Mammary microvascular endothelial cell (primary cell): ENCODE results near the gene RNF39. TPM values are rescaled to one million over a fixed set of nuclear protein-coding genes. Genes with fewer than 3 reads are reported as not detected.

Experiments used
- total RNA-seq: library from RNA; depleted of rRNA; stranded (reverse); fragments of >200 nt; gene quantifications from 2 replicates; pipeline ENCODE4 v1.2.3, GENCODE V29; 2015

The RNF39 gene, protein sequence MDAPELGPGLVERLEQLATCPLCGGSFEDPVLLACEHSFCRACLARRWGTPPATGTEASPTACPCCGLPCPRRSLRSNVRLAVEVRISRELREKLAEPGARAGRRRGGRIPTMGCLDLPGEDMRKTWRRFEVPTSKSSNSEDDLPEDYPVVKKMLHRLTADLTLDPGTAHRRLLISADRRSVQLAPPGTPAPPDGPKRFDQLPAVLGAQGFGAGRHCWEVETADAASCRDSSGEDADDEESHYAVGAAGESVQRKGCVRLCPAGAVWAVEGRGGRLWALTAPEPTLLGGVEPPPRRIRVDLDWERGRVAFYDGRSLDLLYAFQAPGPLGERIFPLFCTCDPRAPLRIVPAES
- total RNA-seq: not detected in 2 replicates

DNA sequence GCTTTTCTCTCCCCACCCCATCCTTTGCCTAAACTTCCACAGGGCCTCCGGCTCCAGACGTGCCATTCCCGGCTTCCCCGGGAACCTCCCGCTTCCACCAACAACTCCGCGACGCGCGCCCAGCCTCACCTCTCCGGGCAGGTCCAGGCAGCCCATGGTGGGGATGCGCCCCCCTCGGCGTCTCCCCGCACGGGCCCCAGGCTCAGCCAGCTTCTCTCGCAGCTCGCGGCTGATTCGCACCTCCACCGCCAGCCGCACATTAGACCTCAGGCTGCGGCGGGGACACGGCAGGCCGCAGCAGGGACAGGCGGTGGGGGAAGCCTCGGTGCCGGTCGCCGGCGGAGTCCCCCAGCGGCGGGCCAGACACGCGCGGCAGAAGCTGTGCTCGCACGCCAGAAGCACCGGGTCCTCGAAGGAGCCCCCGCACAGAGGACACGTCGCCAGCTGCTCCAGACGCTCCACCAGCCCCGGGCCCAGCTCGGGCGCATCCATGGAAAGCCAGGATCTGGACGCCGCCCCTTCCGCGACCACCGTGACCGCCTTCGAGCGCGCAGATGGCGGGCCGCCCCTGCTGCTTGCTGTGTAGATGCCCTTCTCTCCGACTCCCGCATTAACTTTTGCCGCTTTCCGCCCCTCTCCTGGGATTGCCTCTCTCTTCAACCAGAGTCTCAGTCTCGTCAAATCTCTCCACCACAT lies at the start of gene RNF39:
RNF39 (minus strand) TSS at position 676 of the 696 bp plus-strand sequence; CDS start at position 492, 184 bp downstream.

DNA sequence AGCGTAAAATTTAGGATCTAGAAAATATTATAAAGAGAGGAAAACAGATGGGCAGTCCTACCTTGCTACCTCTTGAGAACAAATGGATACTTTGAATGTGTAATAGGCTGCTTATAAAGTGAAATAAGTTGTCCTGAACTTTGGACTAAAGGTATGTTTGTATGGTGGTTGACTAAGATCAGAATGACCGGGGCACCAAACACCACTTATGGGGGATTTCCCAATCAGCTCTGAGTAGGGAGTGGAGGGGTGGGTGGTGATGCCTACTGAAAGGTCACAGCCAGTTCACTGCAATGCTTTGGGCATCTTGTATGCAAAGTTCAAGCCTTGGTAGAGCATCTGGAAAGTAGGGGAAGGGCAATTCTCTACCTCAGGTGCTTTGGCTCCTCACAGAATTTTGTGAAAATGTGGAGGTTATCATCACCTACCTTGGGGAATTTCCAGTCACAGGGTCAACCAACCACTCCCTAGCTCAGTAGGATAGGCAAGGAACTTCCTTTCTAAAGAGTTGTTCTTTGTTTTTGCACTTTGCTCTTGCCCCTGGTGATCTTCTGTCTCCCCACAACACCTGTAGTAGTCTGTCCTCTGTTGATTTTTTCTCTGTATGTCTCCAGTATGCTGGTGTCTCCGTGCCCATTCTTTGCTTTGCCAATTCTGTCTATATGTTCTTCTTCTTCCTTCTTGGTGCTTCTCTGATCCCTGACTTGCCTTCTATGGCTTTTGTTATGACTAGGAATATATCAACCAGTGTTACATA lies 37.6 kb upstream of the RNF39 start, which contains the start of gene TRIM31:
TRIM31 (minus strand) TSS at position 88 of the 757 bp plus-strand sequence. CDS start 285 bp downstream, outside the sequence.

DNA sequence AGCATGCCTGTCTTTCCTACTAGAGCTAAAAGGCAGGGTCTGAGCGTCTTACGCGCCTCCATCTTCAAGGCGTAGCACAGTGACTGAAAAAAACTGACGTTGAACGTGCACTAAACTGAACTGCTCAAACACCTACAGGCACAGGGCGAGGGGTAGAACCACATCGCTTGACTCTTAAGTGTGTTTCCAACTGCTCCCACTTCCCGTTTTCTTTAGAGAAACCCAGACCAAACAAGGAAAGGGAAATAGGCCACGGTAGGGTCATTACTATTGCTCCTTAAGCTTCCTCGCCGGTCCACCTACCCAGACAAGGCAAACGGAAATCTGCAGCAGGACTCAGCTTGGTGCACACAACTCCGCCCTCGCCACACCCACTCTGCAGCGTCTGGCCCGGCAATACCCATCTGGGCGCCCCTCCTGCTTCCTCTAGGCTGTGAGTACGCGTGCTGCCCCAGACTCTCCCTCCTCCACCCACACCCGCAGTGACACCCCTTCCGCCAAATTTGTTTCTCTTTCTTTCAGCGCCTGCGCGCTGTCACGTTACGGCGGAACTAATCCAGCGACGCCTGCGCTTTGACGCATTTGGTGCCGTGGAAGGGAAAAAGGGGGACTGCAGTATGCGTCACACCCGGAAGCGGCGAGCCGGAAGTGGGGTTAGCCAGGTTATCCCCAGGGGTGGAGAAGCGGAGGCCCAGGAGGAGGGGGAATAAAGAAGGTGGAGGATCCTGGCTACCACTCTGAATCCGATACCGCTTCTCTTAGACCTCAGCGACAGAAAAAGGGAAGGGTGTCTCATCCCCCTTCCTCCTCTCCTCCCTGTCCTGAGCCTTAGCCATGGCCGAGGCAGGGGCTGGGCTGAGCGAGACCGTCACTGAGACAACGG lies 8.8 kb downstream of the RNF39 start, which contains the start of gene PPP1R11:
PPP1R11 (plus strand) TSS at position 622 of the 883 bp plus-strand sequence; CDS start at position 835, 213 bp downstream.

DNA sequence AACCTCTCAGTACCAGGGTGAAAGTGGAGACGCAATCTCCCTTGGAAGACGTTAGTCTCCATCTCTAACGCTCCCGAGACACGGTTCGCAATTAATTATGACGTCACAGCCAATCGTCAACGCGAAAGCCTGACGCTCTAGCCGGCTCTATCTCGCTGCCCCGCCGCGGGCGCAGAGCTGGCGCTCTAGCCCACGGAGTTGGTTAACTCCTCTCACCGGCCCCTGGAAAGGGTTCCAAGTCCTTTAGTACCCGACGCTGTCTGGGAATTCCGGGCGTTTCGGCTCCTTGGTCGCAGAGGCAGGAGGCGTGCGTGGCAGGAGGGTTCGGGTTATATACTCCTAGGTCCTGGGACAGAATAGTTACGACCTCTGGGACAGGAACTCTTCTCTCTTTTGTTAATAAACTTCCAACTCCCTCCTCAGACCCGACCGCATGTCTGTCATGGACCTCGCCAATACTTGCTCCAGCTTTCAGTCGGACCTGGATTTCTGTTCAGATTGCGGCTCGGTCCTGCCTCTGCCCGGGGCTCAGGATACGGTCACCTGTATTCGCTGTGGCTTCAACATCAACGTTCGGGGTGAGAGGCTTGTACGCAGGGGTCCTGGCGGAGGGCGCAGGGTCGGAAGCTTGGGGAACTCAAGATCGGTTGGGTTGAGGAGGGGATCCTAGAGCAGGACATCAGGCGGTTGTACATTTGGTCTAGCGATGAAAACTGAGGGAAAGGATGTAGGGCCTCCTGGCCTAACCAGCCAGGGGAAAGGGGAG lies 14.3 kb downstream of the RNF39 start, which contains the start of gene POLR1H:
POLR1H (plus strand) TSS at position 174 of the 766 bp plus-strand sequence; CDS start at position 434, 260 bp downstream.

Other genes with a start within 250 kb of the RNF39 start
- gene HLA-G, start 247.9 kb downstream of the RNF39 start, total RNA-seq: not detected in 2 replicates
- gene HLA-A, start 133.2 kb downstream of the RNF39 start, total RNA-seq: 1,130 and 1,554 TPM in 2 replicates
- gene POLR1H, start 14.5 kb downstream of the RNF39 start, total RNA-seq: 28.0 and 38.4 TPM in 2 replicates
- gene PPP1R11, start 8.6 kb downstream of the RNF39 start, total RNA-seq: 37.1 and 40.5 TPM in 2 replicates
- not detected in 2 replicates for gene TRIM31, start 37.3 kb upstream of the RNF39 start, total RNA-seq
- not detected in 2 replicates for gene TRIM40, start 60.4 kb upstream of the RNF39 start, total RNA-seq
- gene TRIM10, start 85.4 kb upstream of the RNF39 start, total RNA-seq: not detected in 2 replicates
- not detected in 2 replicates for gene TRIM15, start 87.8 kb upstream of the RNF39 start, total RNA-seq
- gene TRIM26, start 137.6 kb upstream of the RNF39 start, total RNA-seq: 60.5 and 62.6 TPM in 2 replicates